GM23338 (cell line): ENCODE data around the gene CHCT1. TPM values are rescaled to one million over a fixed set of nuclear protein-coding genes. Genes with fewer than 3 reads are reported as not detected.

Source experiments
- ATAC-seq: fragments of 200-7000 bp; cut with Tn5 transposase; 3 replicates; pipeline ENCODE4 v1.9.1; 2020
- DNase-seq: peaks from one replicate; pipeline ENCODE4 v3.0.0-alpha.2; 2015; ENCODE audit warnings: low spot score
- H2AFZ ChIP-seq: fragments of 200-600 bp; sonication (generic); 2 replicates; pipeline ENCODE4 v1.8.0; 2016; ENCODE audit warnings: antibody characterized with exemption, mild to moderate bottlenecking, moderate library complexity
- H3F3A ChIP-seq: fragments of 200-600 bp; sonication (generic); replicated peaks from 2 replicates; pipeline ENCODE4 v1.8.0; 2017; ENCODE audit warnings: antibody characterized with exemption, mixed run types, low read depth
- H3K27ac ChIP-seq: fragments of 200-600 bp; sonication (generic); 2 replicates; pipeline ENCODE4 v1.6.1; 2016; ENCODE audit warnings: low read depth
- H3K27me3 ChIP-seq: fragments of 200-600 bp; sonication (generic); 2 replicates; pipeline ENCODE4 v1.8.0; 2016; ENCODE audit warnings: mild to moderate bottlenecking, mixed run types, moderate library complexity; ENCODE audit not compliant: insufficient read depth
- H3K36me3 ChIP-seq: fragments of 200-600 bp; sonication (generic); 2 replicates; pipeline ENCODE4 v1.8.0; 2016; ENCODE audit warnings: mild to moderate bottlenecking; ENCODE audit not compliant: insufficient read depth
- H3K4me1 ChIP-seq: fragments of 200-600 bp; sonication (generic); 2 replicates; pipeline ENCODE4 v1.8.0; 2016; ENCODE audit warnings: mild to moderate bottlenecking, moderate library complexity; ENCODE audit not compliant: insufficient read depth
- H3K4me2 ChIP-seq: fragments of 200-600 bp; sonication (generic); 2 replicates; pipeline ENCODE4 v1.7.1; 2017; ENCODE audit warnings: mixed run types
- H3K4me3 ChIP-seq: fragments of 200-600 bp; sonication (generic); 2 replicates; pipeline ENCODE4 v1.6.1; 2016; ENCODE audit warnings: mixed run types
- H3K79me2 ChIP-seq: fragments of 200-600 bp; sonication (generic); replicated peaks from 2 replicates; pipeline ENCODE4 v1.8.0; 2017; ENCODE audit warnings: mild to moderate bottlenecking; ENCODE audit not compliant: insufficient read depth
- H3K9me2 ChIP-seq: fragments of 200-600 bp; sonication (generic); 2 replicates; pipeline ENCODE4 v1.8.0; 2017; ENCODE audit not compliant: insufficient read depth
- H4K20me1 ChIP-seq: fragments of 200-600 bp; sonication (generic); replicated peaks from 2 replicates; pipeline ENCODE4 v1.8.0; 2017; ENCODE audit warnings: mild to moderate bottlenecking; ENCODE audit not compliant: insufficient read depth
- H3K27ac Mint-ChIP-seq: 2 replicates; pipeline ENCODE4 v1.8.0; 2020; ENCODE audit warnings: inconsistent platforms, mild to moderate bottlenecking, moderate library complexity, mixed read lengths
- H3K27me3 Mint-ChIP-seq: 3 replicates; pipeline ENCODE4 v1.8.0; 2022; ENCODE audit warnings: low read depth, mild to moderate bottlenecking, moderate library complexity, mixed read lengths, inconsistent platforms; ENCODE audit not compliant: insufficient read depth, poor library complexity
- H3K36me3 Mint-ChIP-seq: 3 replicates; pipeline ENCODE4 v1.8.0; 2021; ENCODE audit warnings: low read depth, mild to moderate bottlenecking, inconsistent platforms, moderate library complexity, mixed read lengths
- H3K4me1 Mint-ChIP-seq: 3 replicates; pipeline ENCODE4 v1.8.0; 2020; ENCODE audit warnings: mild to moderate bottlenecking, inconsistent platforms, mixed read lengths
- H3K4me3 Mint-ChIP-seq: 3 replicates; pipeline ENCODE4 v1.8.0; 2021; ENCODE audit warnings: moderate library complexity, mild to moderate bottlenecking, inconsistent platforms, mixed read lengths
- H3K9me3 Mint-ChIP-seq: 3 replicates; pipeline ENCODE4 v1.8.0; 2020; ENCODE audit warnings: moderate library complexity, mild to moderate bottlenecking, inconsistent platforms, mixed read lengths
- EZH2 ChIP-seq: fragments of 200-600 bp; sonication (generic); IDR thresholded peaks from one replicate; pipeline ENCODE4 v1.8.0; 2017; ENCODE audit warnings: antibody characterized with exemption, mild to moderate bottlenecking, low read depth; ENCODE audit not compliant: unreplicated experiment
- EZH2phosphoT487 ChIP-seq: fragments of 200-600 bp; sonication (generic); IDR thresholded peaks from one replicate; pipeline ENCODE4 v1.8.1; 2018; ENCODE audit warnings: antibody characterized with exemption; ENCODE audit not compliant: unreplicated experiment
- JUNB ChIP-seq: IDR thresholded peaks from one replicate; pipeline ENCODE4 v1.6.1; 2016; ENCODE audit warnings: antibody characterized with exemption; ENCODE audit not compliant: unreplicated experiment
- NANOG ChIP-seq: IDR thresholded peaks from 2 replicates; pipeline ENCODE4 v1.6.1; 2016; ENCODE audit warnings: antibody characterized with exemption, borderline replicate concordance
- POLR2AphosphoS5 ChIP-seq: IDR thresholded peaks from 2 replicates; pipeline ENCODE4 v1.6.1; 2016; ENCODE audit warnings: antibody characterized with exemption, low read depth
- STAT1 ChIP-seq: IDR thresholded peaks from one replicate; pipeline ENCODE4 v1.6.1; 2016; ENCODE audit warnings: antibody characterized with exemption; ENCODE audit not compliant: unreplicated experiment
- ZNF114 ChIP-seq: fragments of 250-450 bp; sonication (Bioruptor Pico); IDR thresholded peaks from 2 replicates; pipeline ENCODE4 v1.5.0; 2020; ENCODE audit warnings: mild to moderate bottlenecking, moderate library complexity
- ZNF331 ChIP-seq: fragments of 250-450 bp; sonication (Bioruptor Pico); IDR thresholded peaks from 2 replicates; pipeline ENCODE4 v1.5.0; 2020; ENCODE audit warnings: low read depth, mild to moderate bottlenecking, moderate library complexity
- ZNF462 ChIP-seq: fragments of 250-450 bp; sonication (Bioruptor Pico); IDR thresholded peaks from 2 replicates; pipeline ENCODE4 v1.5.0; 2020; ENCODE audit warnings: mild to moderate bottlenecking, moderate library complexity
- polyA plus RNA-seq: library from polyadenylated mRNA; unstranded; fragments of >200 nt; fragmentation: Nextera tagmentation; extraction: Ambion mirVana; gene quantifications from 2 replicates; pipeline ENCODE4 v1.2.1, GENCODE V29; 2016
- total RNA-seq: library from RNA; depleted of rRNA; stranded (reverse); fragments of >200 nt; shearing (Covaris generic); gene quantifications from 2 replicates; pipeline ENCODE4 v1.2.3, GENCODE V29; 2014

CHCT1 gene
- total and polyA plus RNA-seq, 2 experiments from 2014 or later, result 0.61 TPM; not detected in 1

- Mint-ChIP-seq H3K4me3 (no peak overlapping the region), H3K4me1 (no peaks in the 10 kb centered on the region), H3K36me3 (peaks cover 31% of the 10 kb centered on the region), H3K27ac (no peak overlapping the region), H3K27me3 (peaks cover 2% of the 10 kb centered on the region), H3K9me3 (no peaks in the 10 kb centered on the region)
- ATAC-seq (no peak), DNase-seq (no peak)
- TF ChIP-seq EZH2 (no peak), ZNF331 (CRISPR knock-in tag) (no peak), JUNB (no peak), POLR2AphosphoS5 (no peak), EZH2phosphoT487 (no peak), ZNF114 (CRISPR knock-in tag) (no peak), ZNF462 (CRISPR knock-in tag) (no peak), NANOG (no peak), STAT1 (no peak)
- no peaks in the 10 kb centered on the region for H3K27me3 ChIP-seq
- H3K4me3 ChIP-seq, result no peak overlapping the region
- H4K20me1 ChIP-seq, result no peaks in the 10 kb centered on the region
- no peaks in the 10 kb centered on the region for H3K9me2 ChIP-seq
- no peaks in the 10 kb centered on the region for H3K79me2 ChIP-seq
- H2AFZ ChIP-seq, result no peak overlapping the region
- no peaks in the 10 kb centered on the region; the same call in 1 of the 2 replicates for H3F3A ChIP-seq
- no peak overlapping the region for H3K4me2 ChIP-seq
- H3K4me1 ChIP-seq, result no peaks in the 10 kb centered on the region
- no peak overlapping the region for H3K27ac ChIP-seq
- H3K36me3 ChIP-seq, result peaks cover 20% of the 10 kb centered on the region
Measured at GRCh38 chr17:60451965-60452364, 29.7 kb downstream of the CHCT1 start.
